ENCODE data around the gene CFAP53.

Gene CFAP53

GRCh38 chr18:50193796-50194630, 72.3 kb downstream of the CFAP53 start:
- no peak for DNase-seq (ENCODE audit: low spot score)

- DNase-seq (ENCODE audit: low spot score) = no peak
Measured at GRCh38 chr18:50192995-50193795, 73.1 kb downstream of the CFAP53 start.

- no peak for DNase-seq (ENCODE audit: low spot score)
Measured at GRCh38 chr18:50190926-50191325, 75.4 kb downstream of the CFAP53 start.

- DNase-seq (ENCODE audit: low spot score) = no peak
Measured at GRCh38 chr18:50190236-50190635, 76.1 kb downstream of the CFAP53 start.

- DNase-seq (ENCODE audit: low spot score) = no peak
Measured at GRCh38 chr18:50189160-50189559, 77.1 kb downstream of the CFAP53 start.

- no peak for DNase-seq (ENCODE audit: low spot score)
Measured at GRCh38 chr18:50188652-50189051, 77.6 kb downstream of the CFAP53 start.

GRCh38 chr18:50187659-50188058, 78.6 kb downstream of the CFAP53 start:
- no peak for DNase-seq (ENCODE audit: low spot score)

GRCh38 chr18:50186385-50186784, 79.9 kb downstream of the CFAP53 start:
- DNase-seq (ENCODE audit: low spot score) = no peak

GRCh38 chr18:50183556-50183955, 82.7 kb downstream of the CFAP53 start:
- DNase-seq (ENCODE audit: low spot score) = no peak

GRCh38 chr18:50182511-50182910, 83.8 kb downstream of the CFAP53 start:
- DNase-seq (ENCODE audit: low spot score) = no peak

GRCh38 chr18:50181590-50181989, 84.7 kb downstream of the CFAP53 start:
- no peak for DNase-seq (ENCODE audit: low spot score)

- DNase-seq (ENCODE audit: low spot score) = no peak
Measured at GRCh38 chr18:50179465-50179864, 86.8 kb downstream of the CFAP53 start.

GRCh38 chr18:50177294-50177992, 88.9 kb downstream of the CFAP53 start:
- DNase-seq (ENCODE audit: low spot score) = no peak
